Measurements from ENCODE around the gene CCDC24. TPM values are rescaled to one million over a fixed set of nuclear protein-coding genes. Genes with fewer than 3 reads are reported as not detected.

CCDC24 gene
- total RNA-seq, 2 experiments from 2014 or later = 8.9 to 9.2 TPM

DNA sequence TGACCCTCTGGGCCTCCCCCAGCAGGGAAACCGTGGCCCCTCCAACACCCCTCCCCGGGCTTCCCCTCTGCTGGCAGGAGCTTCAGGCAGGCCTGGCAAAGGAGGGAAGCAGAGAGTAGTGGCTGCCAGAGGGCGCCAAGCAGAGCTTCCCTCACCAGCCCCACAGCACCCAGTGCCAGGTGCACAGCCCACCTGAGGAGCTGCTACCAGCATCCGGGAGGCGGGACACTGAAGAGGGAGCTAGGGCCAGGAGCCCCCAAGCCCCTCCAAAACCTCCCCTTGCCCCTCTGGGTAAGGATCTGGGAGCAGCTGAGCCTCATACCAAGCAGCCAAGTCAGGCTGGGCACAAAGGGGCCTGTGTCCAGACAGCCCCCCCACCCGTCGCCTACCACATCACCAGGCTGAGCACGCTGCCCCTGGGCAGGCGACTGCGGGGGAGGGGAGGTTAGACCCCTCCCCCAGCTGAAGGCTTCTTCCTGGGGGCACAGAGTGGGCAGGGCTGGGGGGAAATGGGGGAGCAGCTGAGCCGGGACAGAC lies 19.6 kb downstream of the CCDC24 start:
- ChIA-PET POLR2A (interaction anchor here (0.7 kb wide), 1 partner anchor 18 kb away, joined by 3 read pairs; no protein-coding TSS in a partner anchor), CTCF (ENCODE audit: unreplicated experiment) (no interaction called here)
- intact Hi-C loops (cut with micrococcal nuclease; ENCODE audit: unreplicated experiment) = no loop called here
- H3K79me2 ChIP-seq (ENCODE audit: insufficient read depth, low read depth, low read length) = no peaks in the 10 kb centered on the region
- H3K4me1 ChIP-seq (ENCODE audit: insufficient read depth, low read length, poor library complexity, severe bottlenecking) = no peaks in the 10 kb centered on the region
- DNase-seq (ENCODE audit: low spot score) = no peak
- no peaks in the 10 kb centered on the region for H3K9me2 ChIP-seq (ENCODE audit: insufficient read depth, low read length)
- no peaks in the 10 kb centered on the region for H3K36me3 ChIP-seq (ENCODE audit: insufficient read depth, low read length)
- H3K4me2 ChIP-seq (ENCODE audit: low read length) = no peak overlapping the region
- H4K20me1 ChIP-seq (ENCODE audit: insufficient read depth, low read length) = no peaks in the 10 kb centered on the region
- H3K27ac ChIP-seq (ENCODE audit: low read depth, low read length, poor library complexity, severe bottlenecking) = no peak overlapping the region
- H3K9me3 ChIP-seq (ENCODE audit: low read length) = no peaks in the 10 kb centered on the region
- BruUV-seq (replicated peaks) = no TSS peak
- no peak overlapping the region for H3K4me3 ChIP-seq (ENCODE audit: low read depth, low read length, poor library complexity, severe bottlenecking)
- TF ChIP-seq, protein P1, sequence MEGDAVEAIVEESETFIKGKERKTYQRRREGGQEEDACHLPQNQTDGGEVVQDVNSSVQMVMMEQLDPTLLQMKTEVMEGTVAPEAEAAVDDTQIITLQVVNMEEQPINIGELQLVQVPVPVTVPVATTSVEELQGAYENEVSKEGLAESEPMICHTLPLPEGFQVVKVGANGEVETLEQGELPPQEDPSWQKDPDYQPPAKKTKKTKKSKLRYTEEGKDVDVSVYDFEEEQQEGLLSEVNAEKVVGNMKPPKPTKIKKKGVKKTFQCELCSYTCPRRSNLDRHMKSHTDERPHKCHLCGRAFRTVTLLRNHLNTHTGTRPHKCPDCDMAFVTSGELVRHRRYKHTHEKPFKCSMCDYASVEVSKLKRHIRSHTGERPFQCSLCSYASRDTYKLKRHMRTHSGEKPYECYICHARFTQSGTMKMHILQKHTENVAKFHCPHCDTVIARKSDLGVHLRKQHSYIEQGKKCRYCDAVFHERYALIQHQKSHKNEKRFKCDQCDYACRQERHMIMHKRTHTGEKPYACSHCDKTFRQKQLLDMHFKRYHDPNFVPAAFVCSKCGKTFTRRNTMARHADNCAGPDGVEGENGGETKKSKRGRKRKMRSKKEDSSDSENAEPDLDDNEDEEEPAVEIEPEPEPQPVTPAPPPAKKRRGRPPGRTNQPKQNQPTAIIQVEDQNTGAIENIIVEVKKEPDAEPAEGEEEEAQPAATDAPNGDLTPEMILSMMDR (conservative IDR thresholded peaks at IDR 0.05; ENCODE audit: low read length) = no peak
- no peak for TF ChIP-seq EZH2phosphoT487 (IDR thresholded peaks at IDR 0.05; ENCODE audit: borderline replicate concordance, low read depth, low read length)
- H2AFZ ChIP-seq (ENCODE audit: low read length) = no peak overlapping the region

DNA sequence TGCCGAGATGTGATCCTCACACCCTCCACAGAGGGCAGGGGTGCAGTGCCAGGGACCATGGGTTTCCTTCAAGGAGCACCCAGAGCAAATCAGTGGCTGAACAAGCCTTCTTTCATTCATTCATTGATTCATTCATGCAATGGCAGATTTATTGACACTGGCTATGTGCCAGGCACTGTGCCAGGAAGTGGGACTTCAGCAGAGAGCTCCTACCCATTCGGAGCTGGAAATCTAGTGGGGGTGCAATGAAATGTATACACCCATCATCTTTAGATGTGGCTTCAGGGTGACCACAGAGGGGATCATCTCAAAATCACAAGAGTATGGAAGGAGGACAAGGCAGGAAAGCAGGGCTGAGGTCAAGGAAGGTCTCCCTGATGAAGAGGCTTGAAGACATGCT lies 21.0 kb downstream of the CCDC24 start:
- TF ChIP-seq, protein P1 (conservative IDR thresholded peaks at IDR 0.05; ENCODE audit: low read length) = no peak
- TF ChIP-seq EZH2phosphoT487 (IDR thresholded peaks at IDR 0.05; ENCODE audit: borderline replicate concordance, low read depth, low read length) = no peak
- no peaks in the 10 kb centered on the region for H3K9me3 ChIP-seq (ENCODE audit: low read length)
- no peaks in the 10 kb centered on the region for H3K9me2 ChIP-seq (ENCODE audit: insufficient read depth, low read length)
- ChIA-PET CTCF (ENCODE audit: unreplicated experiment) (no interaction called here), POLR2A (no interaction called here)
- no peak overlapping the region for H3K4me3 ChIP-seq (ENCODE audit: low read depth, low read length, poor library complexity, severe bottlenecking)
- DNase-seq (ENCODE audit: low spot score) = no peak
- H3K27ac ChIP-seq (ENCODE audit: low read depth, low read length, poor library complexity, severe bottlenecking) = no peak overlapping the region
- no peaks in the 10 kb centered on the region for H4K20me1 ChIP-seq (ENCODE audit: insufficient read depth, low read length)
- no peak overlapping the region for H3K4me2 ChIP-seq (ENCODE audit: low read length)
- no peaks in the 10 kb centered on the region for H3K79me2 ChIP-seq (ENCODE audit: insufficient read depth, low read depth, low read length)
- no peaks in the 10 kb centered on the region for H3K4me1 ChIP-seq (ENCODE audit: insufficient read depth, low read length, poor library complexity, severe bottlenecking)
- no peak overlapping the region for H2AFZ ChIP-seq (ENCODE audit: low read length)
- BruUV-seq (replicated peaks) = no TSS peak
- intact Hi-C loops (cut with micrococcal nuclease; ENCODE audit: unreplicated experiment) = no loop called here
- H3K36me3 ChIP-seq (ENCODE audit: insufficient read depth, low read length) = no peaks in the 10 kb centered on the region

DNA sequence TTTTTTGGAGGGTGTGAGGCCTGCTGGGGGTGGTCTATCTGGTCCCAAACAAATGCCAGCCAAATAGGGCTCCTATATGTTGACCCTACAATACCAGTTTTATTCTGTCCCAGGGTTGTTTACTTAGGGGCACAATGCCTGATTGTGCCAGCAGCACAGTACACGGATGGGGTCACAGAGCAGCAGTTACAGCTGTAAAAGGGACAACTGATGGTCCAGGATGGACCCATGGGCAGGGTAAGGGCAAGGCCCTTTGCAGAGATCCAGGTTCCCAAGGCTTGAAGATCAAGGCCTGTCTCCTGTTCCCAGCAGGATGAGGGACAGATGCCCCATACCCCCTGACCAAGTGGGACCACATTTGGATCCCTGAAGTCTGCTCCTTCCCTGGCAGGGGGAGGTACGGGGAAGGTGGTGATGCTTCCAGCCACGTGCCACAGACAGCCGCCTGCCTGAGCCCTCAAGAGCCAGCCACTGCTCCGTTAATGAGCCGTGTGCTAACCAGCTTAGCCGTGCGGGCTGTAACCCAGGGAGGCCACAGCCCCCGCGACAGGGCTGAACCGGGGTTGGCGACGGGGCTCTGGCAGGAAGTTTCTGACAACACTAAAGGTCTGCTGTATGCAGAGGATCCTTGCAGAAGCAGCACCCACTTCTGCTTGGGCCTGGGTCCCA lies 21.7 kb downstream of the CCDC24 start:
- no peaks in the 10 kb centered on the region for H4K20me1 ChIP-seq (ENCODE audit: insufficient read depth, low read length)
- CTCF ChIA-PET (ENCODE audit: unreplicated experiment) = no interaction called here
- no peak for TF ChIP-seq EZH2phosphoT487 (IDR thresholded peaks at IDR 0.05; ENCODE audit: borderline replicate concordance, low read depth, low read length)
- TF ChIP-seq, protein P1 (conservative IDR thresholded peaks at IDR 0.05; ENCODE audit: low read length) = no peak
- no peak overlapping the region for H3K27ac ChIP-seq (ENCODE audit: low read depth, low read length, poor library complexity, severe bottlenecking)
- no peaks in the 10 kb centered on the region for H3K9me3 ChIP-seq (ENCODE audit: low read length)
- no peaks in the 10 kb centered on the region for H3K4me1 ChIP-seq (ENCODE audit: insufficient read depth, low read length, poor library complexity, severe bottlenecking)
- H3K36me3 ChIP-seq (ENCODE audit: insufficient read depth, low read length) = no peaks in the 10 kb centered on the region
- POLR2A ChIA-PET = no interaction called here
- no peak for DNase-seq (ENCODE audit: low spot score)
- H3K4me2 ChIP-seq (ENCODE audit: low read length) = no peak overlapping the region
- no peak overlapping the region for H3K4me3 ChIP-seq (ENCODE audit: low read depth, low read length, poor library complexity, severe bottlenecking)
- no peak overlapping the region for H2AFZ ChIP-seq (ENCODE audit: low read length)
- no peaks in the 10 kb centered on the region for H3K79me2 ChIP-seq (ENCODE audit: insufficient read depth, low read depth, low read length)
- no TSS peak for BruUV-seq (replicated peaks)
- no peaks in the 10 kb centered on the region for H3K9me2 ChIP-seq (ENCODE audit: insufficient read depth, low read length)
- intact Hi-C loops (cut with micrococcal nuclease; ENCODE audit: unreplicated experiment) = no loop called here

Measured in OCI-LY7 (cell line).